CD4-positive, alpha-beta T cell treated with Interleukin-10 for 1 hour (primary cell): ENCODE data around the gene TRANK1.
"Not testable (repeated sequence)": the region's sequence is repeated elsewhere in the genome, so short reads cannot be mapped to it uniquely, and the experiment has no call there.

ENCODE experiments used
- DNase-seq: peaks from one replicate; pipeline ENCODE4 v3.0.0-alpha.2; 2020

Gene TRANK1

GRCh38 chr3:36957063-36957462 lies 12.2 kb upstream of the TRANK1 start:
- DNase-seq = no peak

GRCh38 chr3:36956155-36956554 lies 11.3 kb upstream of the TRANK1 start:
- DNase-seq = no peak

GRCh38 chr3:36954452-36955134 lies 9.7 kb upstream of the TRANK1 start:
- no peak for DNase-seq

DNA sequence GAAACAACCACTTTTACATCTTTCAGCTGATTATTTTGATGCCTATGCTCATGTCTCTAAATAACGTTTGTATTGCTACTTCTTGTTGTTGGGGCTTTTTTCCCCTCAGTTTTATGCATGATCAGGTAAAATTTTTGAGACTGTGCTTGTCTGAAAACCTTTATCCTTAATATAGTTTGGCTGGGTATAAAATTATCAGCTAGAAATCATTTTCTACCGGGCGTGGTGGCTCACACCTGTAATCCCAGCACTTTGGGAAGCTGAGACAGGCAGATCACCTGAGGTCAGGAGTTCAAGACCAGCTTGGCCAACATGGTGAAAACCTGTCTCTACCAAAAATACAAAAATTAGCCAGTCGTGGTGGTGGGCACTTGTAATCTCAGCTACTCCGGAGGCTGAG lies 3.0 kb upstream of the TRANK1 start:
- DNase-seq = not testable (repeated sequence)

DNA sequence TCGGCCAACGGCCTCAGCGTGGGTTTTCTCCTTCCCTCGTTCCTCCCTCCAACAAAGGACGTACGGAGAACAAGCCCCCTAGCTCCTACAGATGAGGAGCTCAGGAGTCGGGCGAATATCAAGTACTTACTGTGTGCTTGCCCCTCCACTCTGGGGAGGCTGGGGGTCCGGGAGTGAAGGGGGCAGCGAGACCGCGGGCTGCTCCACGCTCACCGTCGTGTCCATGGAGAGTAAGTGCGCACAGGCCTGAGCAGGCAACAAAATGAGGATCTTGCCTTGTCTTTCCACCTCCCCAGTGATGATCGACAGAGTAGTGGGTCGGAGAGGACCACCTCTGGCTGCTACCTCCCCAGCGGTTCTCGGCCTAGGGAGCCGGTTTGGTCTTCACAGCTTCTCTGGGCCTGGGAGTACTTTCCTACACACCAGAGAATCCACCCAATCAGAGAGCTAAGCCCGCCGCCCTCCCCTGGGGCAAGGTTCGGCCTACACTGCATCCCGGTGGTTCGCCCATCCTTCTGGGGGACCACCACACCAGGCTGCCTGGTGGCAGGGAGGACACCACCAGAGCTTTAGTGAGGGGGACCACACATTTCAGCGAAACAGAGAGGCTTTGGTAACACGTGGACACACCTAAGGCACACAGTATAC lies 603 bp upstream of the TRANK1 start:
- no peak for DNase-seq

- DNase-seq = peak; percentile 24
Measured at GRCh38 chr3:36944012-36944640, 728 bp downstream of the TRANK1 start.

- no peak for DNase-seq
Measured at GRCh38 chr3:36943601-36944000, 1.3 kb downstream of the TRANK1 start.

DNA sequence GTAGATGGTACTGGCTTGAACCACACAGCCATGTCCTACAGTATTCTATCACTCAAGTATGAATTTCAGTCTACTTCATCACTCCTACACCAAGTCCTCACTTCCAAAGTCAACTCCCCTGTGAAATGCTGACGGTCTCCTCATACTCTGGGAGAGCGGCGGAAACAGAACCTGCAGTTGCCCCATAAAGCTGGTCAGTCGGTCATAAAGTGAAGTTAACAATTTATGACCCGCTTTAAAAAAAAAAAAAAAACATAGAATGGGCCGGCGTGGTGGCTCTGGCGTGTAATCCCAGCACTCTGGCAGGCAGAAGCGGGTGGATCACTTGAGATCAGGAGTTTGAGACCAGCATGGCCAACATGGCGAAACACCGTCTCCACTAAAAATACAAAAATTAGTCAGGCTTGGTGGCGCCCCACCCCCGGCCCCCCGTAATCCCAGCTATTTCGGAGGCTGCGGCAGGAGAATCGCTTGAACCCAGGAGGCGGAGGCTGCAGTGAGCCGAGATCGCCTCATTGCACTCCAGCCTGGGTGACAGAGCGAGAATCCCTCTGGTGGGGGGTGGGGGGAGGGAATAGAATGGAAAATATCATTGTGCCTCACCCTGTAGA lies 2.1 kb downstream of the TRANK1 start:
- DNase-seq = no peak

- DNase-seq = no peak
Measured at GRCh38 chr3:36941658-36942057, 3.2 kb downstream of the TRANK1 start.

GRCh38 chr3:36941162-36941561 lies 3.7 kb downstream of the TRANK1 start:
- no peak for DNase-seq

DNA sequence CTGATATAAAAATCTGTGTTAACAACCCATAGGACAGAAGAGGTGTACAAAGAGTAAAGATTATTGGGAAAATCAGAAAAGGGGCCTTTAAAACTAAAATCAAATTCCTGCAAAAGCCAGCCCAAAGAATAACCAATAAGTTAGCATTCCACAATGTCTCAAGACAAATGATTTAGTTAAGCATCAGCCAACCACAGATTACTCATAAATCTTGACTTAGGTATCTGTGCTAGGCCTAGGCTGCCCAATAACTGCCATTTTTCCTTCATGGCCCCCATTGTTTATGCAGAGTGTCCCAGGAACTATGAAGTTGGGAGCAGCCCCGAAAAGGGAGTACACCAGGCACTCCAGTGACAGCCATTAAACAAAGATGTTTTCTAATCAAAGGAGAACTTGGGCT lies 7.4 kb downstream of the TRANK1 start:
- no peak for DNase-seq

DNA sequence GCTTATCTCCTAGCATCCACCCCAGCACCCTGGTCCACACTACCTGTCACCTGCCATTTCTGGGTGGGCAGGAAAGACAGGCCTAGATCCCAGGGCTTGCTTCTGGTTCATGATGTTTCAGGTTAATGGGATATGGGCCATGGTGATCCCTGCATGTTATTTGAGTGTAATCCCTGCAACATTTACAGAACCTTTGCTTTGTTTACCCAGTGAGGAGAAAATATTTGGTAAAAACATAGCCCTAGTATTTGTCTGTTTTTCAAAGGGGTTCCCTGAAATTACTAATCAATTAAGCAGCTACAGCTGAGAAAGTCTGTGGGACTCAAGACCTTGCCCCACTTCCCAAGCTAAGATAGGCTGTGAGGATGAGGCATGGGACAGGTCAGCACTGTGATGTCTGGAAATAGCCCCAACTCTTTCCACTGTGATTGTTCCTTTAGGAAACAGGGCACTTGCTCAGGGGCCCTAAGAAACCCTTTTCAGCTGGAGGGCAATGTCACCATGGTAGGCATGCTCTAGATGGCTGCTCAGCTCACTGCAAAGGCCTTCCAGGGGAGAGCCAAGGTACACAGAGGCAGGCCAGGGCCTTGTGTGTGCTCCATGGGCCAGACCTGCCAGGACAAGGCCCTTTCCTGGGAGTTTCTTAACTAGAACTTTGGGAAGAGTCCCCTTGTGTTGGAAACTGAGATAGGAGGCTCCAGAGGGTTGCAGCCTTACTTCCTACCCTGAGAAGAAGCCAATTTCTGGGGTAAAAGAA lies 11.1 kb downstream of the TRANK1 start:
- DNase-seq = no peak

- not testable (repeated sequence) for DNase-seq
Measured at GRCh38 chr3:36931424-36931823, 13.4 kb downstream of the TRANK1 start.

- DNase-seq = no peak
Measured at GRCh38 chr3:36928220-36928619, 16.6 kb downstream of the TRANK1 start.

DNA sequence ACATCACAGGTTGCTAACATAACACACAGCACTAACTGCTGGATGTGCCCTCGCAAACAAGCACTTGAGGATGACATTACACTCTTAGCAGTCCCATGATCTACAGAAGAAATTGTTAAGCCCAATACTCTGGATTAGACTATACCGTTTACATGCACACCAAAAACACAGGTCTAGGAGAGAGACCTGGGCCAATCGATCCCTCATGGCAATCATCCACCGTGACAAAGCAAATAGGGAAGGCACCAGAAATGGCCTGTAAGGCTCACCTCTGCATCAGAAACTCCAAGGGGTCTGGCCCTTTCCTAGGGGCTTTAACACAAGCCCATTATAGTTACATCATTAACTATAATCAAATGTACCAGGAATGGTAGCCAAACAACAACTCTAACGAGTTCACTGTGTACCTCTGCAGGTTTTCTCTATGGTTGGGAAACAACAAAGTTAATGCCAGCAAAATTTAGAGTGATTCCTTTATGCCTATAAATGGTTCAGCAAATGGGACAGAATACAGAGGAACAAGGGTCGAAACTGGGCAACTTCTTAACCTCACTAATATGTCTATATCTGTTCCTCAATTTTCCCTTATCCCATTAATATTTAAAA lies 18.5 kb downstream of the TRANK1 start:
- DNase-seq = no peak

DNA sequence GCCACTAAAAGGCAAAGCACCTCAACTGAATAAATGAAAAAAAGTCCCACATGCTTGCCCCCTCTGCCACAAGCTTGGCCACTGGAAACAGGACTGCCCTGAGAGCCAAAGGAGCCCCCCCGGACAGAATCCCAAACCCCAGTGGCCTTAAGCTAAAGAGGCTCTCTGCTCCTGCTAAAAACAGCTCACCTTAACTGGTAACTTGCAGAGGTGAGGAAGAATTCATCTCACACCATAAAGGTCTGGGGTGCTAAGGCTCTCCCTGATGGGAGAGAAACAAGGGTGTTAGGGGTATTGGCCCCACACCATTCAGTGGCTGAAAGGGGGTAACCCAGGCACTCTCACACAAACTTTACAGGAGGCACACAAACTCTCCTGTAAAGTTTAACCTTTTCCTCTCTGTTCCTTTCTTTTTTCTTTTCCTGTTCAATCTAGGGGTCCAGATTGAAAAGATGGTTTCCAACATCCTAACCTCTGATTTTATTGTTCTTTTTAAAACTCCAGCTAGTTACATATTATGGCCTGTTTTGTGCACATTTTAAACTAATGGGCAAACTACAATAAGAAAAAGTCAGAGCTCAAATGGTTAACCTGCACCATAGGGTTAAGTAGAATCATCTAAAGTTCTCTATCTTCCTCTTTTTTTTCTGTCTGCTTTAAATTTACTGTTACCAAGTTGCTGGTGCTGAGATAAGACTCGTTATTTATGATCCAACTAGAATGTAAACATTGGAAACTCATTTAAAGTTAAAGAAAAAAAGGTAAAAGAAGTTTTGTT lies 19.9 kb downstream of the TRANK1 start:
- no peak for DNase-seq

DNA sequence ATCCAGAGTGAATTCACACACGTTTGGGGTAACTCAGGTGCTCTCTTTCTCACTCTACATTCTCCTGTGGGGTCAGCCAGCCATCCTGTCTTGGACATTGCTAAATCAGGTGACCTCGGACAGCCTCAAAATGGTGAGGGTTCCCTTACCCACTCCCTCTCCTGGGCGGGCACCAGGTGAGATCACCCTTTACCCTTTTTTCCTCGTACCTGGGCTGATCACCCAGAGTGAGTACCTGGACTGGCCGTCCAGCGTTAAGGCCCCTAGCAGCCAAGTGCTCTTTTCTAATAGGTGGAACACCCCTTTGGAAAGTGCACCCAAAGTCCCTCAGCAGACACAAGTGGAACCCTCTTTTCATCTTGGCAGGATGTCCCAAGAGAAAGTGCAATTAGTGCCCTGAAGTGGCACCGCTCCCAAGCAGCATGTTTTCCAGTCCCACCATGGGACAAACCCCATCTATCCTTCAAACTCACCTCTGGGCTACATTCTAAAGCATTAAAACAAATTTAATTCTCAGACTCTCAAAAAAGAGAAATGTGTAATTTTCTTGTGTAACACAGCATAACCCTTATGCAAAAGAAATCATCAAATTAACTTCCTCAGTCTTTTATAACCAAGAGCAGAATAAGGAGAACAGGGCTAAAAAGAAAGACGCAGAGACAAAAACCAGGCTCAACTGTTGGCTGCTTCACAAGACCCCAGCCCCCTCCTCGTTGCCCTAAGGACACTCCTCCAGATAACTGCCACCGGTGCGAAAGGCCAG lies 20.7 kb downstream of the TRANK1 start:
- no peak for DNase-seq

GRCh38 chr3:36923523-36923943 lies 21.3 kb downstream of the TRANK1 start:
- no peak for DNase-seq

DNA sequence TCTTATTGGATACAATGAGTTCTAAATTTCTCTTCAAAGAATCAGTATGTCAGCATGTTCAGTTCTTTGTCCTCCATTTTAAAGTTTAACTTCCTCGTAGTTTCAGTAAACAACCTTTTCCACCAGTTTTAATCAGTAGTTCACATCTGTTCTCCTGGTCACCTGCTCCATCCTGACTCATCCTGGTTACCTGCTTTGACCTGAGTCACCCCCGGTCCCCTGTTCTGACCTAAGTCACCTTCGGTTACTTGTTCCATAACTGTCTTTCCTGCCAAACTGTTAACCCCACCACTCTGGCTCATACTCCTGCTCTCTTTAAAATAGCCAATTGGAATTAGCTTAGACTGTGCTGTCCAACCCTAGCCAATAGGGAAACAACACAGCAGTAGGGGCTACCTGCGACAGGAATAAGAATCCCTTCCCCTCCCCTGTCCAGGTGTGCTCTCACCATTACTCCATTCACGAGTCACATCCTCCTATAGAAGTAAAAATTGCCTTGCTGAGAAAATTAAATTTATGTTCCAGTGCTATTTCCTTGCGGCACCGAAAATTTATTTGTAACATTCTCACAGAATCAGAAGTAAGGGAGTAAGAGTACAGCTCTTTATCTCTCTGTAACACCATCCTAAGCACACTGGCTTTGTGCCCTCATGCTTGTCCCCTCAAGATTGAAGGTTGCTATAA lies 23.8 kb downstream of the TRANK1 start:
- no peak for DNase-seq

- DNase-seq = no peak
Measured at GRCh38 chr3:36919439-36920160, 25.3 kb downstream of the TRANK1 start.
